ENCODE results near the gene RNF123.

DNA sequence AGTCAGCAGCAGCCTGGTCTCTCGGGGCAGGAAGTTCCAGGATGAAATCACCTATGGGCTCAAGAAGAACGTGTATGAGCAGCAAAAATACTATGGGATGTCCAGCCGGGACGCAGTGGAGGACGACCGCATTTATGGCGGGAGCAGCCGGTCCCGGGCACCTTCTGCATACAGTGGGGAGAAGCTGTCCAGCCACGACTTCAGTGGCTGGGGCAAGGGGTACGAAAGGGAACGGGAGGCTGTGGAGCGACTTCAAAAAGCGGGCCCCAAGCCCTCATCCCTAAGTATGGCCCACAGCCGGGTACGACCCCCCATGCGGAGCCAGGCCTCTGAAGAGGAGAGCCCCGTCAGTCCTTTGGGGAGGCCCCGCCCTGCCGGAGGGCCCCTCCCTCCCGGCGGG lies 27.3 kb upstream of the RNF123 start:
- TF ChIP-seq, protein P1, sequence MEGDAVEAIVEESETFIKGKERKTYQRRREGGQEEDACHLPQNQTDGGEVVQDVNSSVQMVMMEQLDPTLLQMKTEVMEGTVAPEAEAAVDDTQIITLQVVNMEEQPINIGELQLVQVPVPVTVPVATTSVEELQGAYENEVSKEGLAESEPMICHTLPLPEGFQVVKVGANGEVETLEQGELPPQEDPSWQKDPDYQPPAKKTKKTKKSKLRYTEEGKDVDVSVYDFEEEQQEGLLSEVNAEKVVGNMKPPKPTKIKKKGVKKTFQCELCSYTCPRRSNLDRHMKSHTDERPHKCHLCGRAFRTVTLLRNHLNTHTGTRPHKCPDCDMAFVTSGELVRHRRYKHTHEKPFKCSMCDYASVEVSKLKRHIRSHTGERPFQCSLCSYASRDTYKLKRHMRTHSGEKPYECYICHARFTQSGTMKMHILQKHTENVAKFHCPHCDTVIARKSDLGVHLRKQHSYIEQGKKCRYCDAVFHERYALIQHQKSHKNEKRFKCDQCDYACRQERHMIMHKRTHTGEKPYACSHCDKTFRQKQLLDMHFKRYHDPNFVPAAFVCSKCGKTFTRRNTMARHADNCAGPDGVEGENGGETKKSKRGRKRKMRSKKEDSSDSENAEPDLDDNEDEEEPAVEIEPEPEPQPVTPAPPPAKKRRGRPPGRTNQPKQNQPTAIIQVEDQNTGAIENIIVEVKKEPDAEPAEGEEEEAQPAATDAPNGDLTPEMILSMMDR (IDR thresholded peaks at IDR 0.05), result no peak
- no peak for TF ChIP-seq ZFX (IDR thresholded peaks at IDR 0.05; ENCODE audit: borderline replicate concordance)

All from 22Rv1 (cell line).